Measurements from ENCODE around the gene CRTAP. TPM values are rescaled to one million over a fixed set of nuclear protein-coding genes. Genes with fewer than 3 reads are reported as not detected.
A peak's percentile ranks its signal among the peaks of the same experiment; 100 is the strongest.

CRTAP gene
- total and polyA plus RNA-seq, 2 of the 13 experiments (the other 11 are each of a cell fraction or from before 2014, with no cell fraction given) = 54.2 to 119 TPM

- TF ChIP-seq TFDP1 (CRISPR knock-in tag; IDR thresholded peaks at IDR 0.05; ENCODE audit: borderline replicate concordance) = no peak
- TF ChIP-seq, protein P1, sequence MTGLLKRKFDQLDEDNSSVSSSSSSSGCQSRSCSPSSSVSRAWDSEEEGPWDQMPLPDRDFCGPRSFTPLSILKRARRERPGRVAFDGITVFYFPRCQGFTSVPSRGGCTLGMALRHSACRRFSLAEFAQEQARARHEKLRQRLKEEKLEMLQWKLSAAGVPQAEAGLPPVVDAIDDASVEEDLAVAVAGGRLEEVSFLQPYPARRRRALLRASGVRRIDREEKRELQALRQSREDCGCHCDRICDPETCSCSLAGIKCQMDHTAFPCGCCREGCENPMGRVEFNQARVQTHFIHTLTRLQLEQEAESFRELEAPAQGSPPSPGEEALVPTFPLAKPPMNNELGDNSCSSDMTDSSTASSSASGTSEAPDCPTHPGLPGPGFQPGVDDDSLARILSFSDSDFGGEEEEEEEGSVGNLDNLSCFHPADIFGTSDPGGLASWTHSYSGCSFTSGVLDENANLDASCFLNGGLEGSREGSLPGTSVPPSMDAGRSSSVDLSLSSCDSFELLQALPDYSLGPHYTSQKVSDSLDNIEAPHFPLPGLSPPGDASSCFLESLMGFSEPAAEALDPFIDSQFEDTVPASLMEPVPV (CRISPR knock-in tag; IDR thresholded peaks at IDR 0.05) = no peak
- peak; percentile 85; the same call in 1 of the 2 replicates for TF ChIP-seq ZNF614 (CRISPR knock-in tag; IDR thresholded peaks at IDR 0.05; ENCODE audit: borderline replicate concordance)
- TF ChIP-seq ZFP36L1 (CRISPR knock-in tag; IDR thresholded peaks at IDR 0.05) = no peak
- TF ChIP-seq ZNF10 (CRISPR knock-in tag; IDR thresholded peaks at IDR 0.05; ENCODE audit: borderline replicate concordance, low read depth) = no peak
- no peak for TF ChIP-seq RFX1 (IDR thresholded peaks at IDR 0.05)
- TF ChIP-seq PRDM15 (CRISPR knock-in tag; IDR thresholded peaks at IDR 0.05) = no peak
- no peak for TF ChIP-seq ATF4 (CRISPR knock-in tag; IDR thresholded peaks at IDR 0.05)
- TF ChIP-seq, protein P2, sequence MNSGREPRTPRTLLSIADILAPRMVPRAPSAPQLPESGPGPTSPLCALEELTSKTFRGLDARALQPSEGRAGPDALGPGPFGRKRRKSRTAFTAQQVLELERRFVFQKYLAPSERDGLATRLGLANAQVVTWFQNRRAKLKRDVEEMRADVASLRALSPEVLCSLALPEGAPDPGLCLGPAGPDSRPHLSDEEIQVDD (CRISPR knock-in tag; IDR thresholded peaks at IDR 0.05; ENCODE audit: borderline replicate concordance) = no peak
- TF ChIP-seq SIX4 (CRISPR knock-in tag; IDR thresholded peaks at IDR 0.05) = no peak
- no peak for TF ChIP-seq TARDBP (CRISPR knock-in tag; IDR thresholded peaks at IDR 0.05)
- TF ChIP-seq NAIF1 (CRISPR knock-in tag; IDR thresholded peaks at IDR 0.05; ENCODE audit: borderline replicate concordance) = no peak
- no peak for TF ChIP-seq NFYC (CRISPR knock-in tag; IDR thresholded peaks at IDR 0.05)
- TF ChIP-seq ZNF501 (CRISPR knock-in tag; IDR thresholded peaks at IDR 0.05) = no peak
- TF ChIP-seq CEBPG (CRISPR knock-in tag; IDR thresholded peaks at IDR 0.05) = peak; percentile 29; the same call in 1 of the 2 replicates
- TF ChIP-seq NFRKB (IDR thresholded peaks at IDR 0.05) = no peak
- TF ChIP-seq SMARCC2 (IDR thresholded peaks at IDR 0.05) = no peak
- no peak for TF ChIP-seq U2AF1 (optimal IDR thresholded peaks at IDR 0.05; ENCODE audit: low read depth, low read length)
- no peak for TF ChIP-seq CENPX (CRISPR knock-in tag; IDR thresholded peaks at IDR 0.05)
- TF ChIP-seq HDAC6 (IDR thresholded peaks at IDR 0.05; ENCODE audit: low read depth, low read length) = no peak
- TF ChIP-seq, protein P3, sequence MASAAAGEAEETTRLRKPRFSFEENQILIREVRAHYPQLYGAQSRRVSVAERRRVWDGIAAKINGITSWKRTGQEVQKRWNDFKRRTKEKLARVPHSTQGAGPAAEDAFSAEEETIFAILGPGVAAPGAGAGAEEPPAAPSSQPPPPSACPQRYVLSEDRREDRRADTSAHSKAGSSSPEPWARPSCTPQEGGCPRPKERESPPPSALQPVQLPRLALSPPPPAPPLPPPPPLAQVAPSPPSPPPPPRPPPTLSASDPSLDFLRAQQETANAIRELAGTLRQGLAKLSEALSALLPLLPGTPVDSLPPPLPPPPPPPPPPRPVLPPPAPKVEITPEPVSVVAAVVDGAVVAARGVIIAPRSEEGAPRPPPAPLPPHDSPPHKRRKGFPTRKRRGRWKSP (CRISPR knock-in tag; IDR thresholded peaks at IDR 0.05) = no peak
These were observed 72.9 kb downstream of the CRTAP start (continued) for GRCh38 chr3:33186524-33187367.

Measured in HepG2 (cell line).